ENCODE measurements around the gene C18orf63.
"Not testable (repeated sequence)": the region's sequence is repeated elsewhere in the genome, so short reads cannot be mapped to it uniquely, and the experiment has no call there.

C18orf63 gene

DNA sequence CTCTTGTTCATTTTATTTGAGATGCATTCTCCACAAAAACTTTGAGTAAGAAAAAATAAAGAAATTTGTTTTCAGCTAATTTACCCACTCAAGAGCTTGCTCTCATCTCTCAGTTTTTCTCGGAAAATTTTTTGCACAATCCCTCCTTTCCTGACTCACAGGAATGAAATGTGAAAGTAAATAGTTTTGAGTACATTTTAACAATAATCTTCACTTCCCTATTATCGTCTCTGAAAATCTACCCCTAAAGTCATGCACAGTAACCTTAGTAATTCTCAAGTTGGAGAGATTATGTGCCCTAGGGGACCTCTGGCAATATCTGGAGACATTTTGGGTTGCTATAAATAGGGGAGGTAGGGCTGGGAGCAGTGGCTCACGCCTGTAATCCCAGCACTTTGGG is 26.5 kb upstream of the C18orf63 start:
- peaks cover 7% of the 10 kb centered on the region for H3K4me1 Mint-ChIP-seq
- no peaks in the 10 kb centered on the region for H3K9me3 Mint-ChIP-seq
- no peak overlapping the region for H3K27ac Mint-ChIP-seq (ENCODE audit: low read depth)
- ATAC-seq (replicated peaks; ENCODE audit: extremely low read depth, poor library complexity, severe bottlenecking) (no peak), DNase-seq (ENCODE audit: low spot score in 2 of 2) (no peak)
- peaks cover 6% of the 10 kb centered on the region for H3K36me3 Mint-ChIP-seq (ENCODE audit: insufficient read depth)
- no peaks in the 10 kb centered on the region for H3K27me3 Mint-ChIP-seq
- no peak overlapping the region for H3K4me3 Mint-ChIP-seq

DNA sequence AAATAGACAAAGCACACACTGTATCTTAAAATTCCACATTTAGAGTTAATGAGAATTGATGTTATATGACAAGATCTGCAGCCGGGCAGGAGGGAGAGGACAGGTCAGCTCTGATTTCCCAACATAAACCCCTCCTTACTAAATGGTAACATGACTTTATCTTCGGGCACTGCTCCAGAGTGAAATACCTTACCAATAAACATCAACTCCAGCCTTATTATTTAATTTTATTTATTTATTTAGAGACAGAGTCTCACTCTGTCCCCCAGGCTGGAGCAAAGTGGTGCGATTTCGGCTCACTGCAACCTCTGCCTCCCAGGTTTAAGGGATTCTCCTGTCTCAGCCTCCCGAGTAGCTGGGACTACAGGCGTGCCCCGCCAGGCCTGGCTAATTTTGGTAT is 25.6 kb upstream of the C18orf63 start:
- no peaks in the 10 kb centered on the region for H3K27me3 Mint-ChIP-seq
- no peak overlapping the region for H3K4me3 Mint-ChIP-seq
- no peak overlapping the region for H3K27ac Mint-ChIP-seq (ENCODE audit: low read depth)
- peaks cover 7% of the 10 kb centered on the region for H3K4me1 Mint-ChIP-seq
- H3K36me3 Mint-ChIP-seq (ENCODE audit: insufficient read depth): peaks cover 6% of the 10 kb centered on the region
- ATAC-seq (replicated peaks; ENCODE audit: extremely low read depth, poor library complexity, severe bottlenecking) (no peak), DNase-seq (ENCODE audit: low spot score in 2 of 2) (no peak)
- no peaks in the 10 kb centered on the region for H3K9me3 Mint-ChIP-seq

DNA sequence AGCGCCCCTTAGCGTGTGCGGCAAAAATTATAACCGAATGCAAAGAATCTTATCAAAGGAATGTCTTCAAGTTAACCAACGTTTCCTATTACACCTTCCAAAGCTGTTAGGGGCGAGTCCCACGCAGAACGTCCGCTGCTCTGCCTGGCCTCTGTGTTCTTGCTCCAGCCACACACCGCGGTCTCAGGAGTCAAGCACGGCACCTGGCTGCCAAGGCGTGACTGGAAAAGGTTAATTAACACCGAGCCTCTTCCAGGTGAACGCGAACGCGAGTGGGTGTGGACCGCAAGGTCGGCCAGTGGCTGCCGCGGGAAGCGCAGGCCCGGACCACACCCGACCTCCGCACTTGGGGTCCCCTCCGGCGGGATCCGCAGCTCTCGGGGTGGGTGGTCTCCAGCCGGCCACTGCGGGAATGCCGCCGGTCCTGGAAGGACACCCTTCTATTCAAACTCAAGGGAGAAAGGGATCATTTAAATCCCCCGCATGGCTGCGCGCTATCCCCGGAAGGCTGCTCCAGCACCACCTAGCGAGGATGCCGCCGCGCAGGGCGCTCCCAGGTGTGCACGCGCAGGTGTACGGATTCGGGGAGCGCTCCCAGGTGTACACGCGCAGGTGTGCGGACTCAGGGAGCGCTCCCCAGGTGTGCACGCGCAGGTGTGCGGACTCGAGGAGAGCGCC is 24.7 kb upstream of the C18orf63 start:
- no peak for DNase-seq (ENCODE audit: low spot score in 2 of 2)
- Mint-ChIP-seq H3K27me3 (no peaks in the 10 kb centered on the region), H3K36me3 (ENCODE audit: insufficient read depth) (peaks cover 6% of the 10 kb centered on the region), H3K4me1 (peaks cover 7% of the 10 kb centered on the region), H3K9me3 (no peaks in the 10 kb centered on the region), H3K27ac (ENCODE audit: low read depth) (no peak overlapping the region), H3K4me3 (no peak overlapping the region)
- no peak for ATAC-seq (replicated peaks; ENCODE audit: extremely low read depth, poor library complexity, severe bottlenecking)

DNA sequence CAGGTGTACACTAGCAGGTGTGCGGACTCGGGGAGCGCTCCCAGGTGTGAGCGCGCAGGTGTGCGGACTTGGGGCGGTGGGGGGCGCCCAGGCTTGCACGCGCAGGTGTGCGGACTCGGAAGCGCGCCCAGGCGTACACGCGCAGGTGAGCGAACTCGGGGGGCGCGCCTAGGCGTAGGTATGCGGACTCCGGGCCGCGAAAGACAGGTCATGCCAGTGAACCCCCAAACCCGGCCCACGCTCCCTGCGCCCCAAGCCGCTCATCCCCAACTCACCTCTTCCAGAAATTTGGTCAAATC is 24.2 kb upstream of the C18orf63 start:
- Mint-ChIP-seq H3K27ac (ENCODE audit: low read depth) (peak overlapping the region; percentile 87), H3K27me3 (no peaks in the 10 kb centered on the region), H3K4me1 (peaks cover 7% of the 10 kb centered on the region), H3K36me3 (ENCODE audit: insufficient read depth) (peaks cover 6% of the 10 kb centered on the region), H3K9me3 (no peaks in the 10 kb centered on the region), H3K4me3 (no peak overlapping the region)
- DNase-seq (ENCODE audit: low spot score in 2 of 2) (no peak), ATAC-seq (replicated peaks; ENCODE audit: extremely low read depth, poor library complexity, severe bottlenecking) (no peak)

DNA sequence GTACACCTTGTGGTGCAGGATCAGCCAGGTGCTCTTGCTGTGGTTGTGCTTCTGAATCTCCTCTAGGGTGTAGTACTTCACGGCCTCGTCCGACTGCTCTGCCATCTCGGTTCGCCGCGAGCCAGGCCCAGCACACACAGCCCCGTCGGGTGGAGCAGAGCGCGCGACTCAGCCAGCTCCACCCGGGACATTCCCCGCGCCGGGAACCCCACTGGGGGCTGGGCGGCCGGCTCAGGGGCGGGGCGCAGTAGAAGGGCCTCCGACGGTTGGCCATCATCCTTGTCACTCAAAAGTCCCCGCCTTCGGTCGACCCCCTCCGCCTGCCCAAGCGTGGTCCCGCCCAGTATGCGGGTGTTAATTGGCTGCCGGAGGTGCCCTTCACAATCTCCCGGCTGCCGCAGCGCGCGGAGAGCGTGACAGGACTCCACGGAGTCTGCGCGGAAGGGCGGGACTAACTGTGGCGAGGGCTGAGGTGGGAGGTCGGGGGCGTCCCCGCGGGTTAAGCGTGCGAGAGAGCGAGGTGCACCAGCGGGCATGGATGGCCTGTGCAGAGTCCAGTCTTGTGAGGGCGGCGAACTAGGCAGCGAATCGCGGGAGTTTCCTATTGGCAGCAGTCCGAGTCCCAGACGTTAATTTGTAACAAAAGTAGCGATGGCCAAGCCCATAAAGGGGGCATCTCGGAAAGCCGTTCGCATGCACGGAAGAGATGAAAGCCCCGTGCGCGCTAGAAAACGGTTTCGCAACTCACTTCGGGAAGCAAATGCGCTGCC is 23.7 kb upstream of the C18orf63 start, which contains the start of gene CYB5A:
TSS of gene CYB5A (minus strand) at position 193 of the 770 bp plus-strand sequence. CDS start at position 105, 88 bp downstream.
- peaks cover 6% of the 10 kb centered on the region for H3K36me3 Mint-ChIP-seq (ENCODE audit: insufficient read depth)
- DNase-seq (ENCODE audit: low spot score in 2 of 2): peak; percentile 98 to 99
- no peaks in the 10 kb centered on the region for H3K9me3 Mint-ChIP-seq
- peaks cover 7% of the 10 kb centered on the region for H3K4me1 Mint-ChIP-seq
- peak within 1 kb of the TSS; percentile 87 for H3K27ac Mint-ChIP-seq (ENCODE audit: low read depth)
- ATAC-seq (replicated peaks; ENCODE audit: extremely low read depth, poor library complexity, severe bottlenecking): peak; percentile 98
- H3K27me3 Mint-ChIP-seq: no peaks in the 10 kb centered on the region
- no peak within 1 kb of the TSS for H3K4me3 Mint-ChIP-seq

DNA sequence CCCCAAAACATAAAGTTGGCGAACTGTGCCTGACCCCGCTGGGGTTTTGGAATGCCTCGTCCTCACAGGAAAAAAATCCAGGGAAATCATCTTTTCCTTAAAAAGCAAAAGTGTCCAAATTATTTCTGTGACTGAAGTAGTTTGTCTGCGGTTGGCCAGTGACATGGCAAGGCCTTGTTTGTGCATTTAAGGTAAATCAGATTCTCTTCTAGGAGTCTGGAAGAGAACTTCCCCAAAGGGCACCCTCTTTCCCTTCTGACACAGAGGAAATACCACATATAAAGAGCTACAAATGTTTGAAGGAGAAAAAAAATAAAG is 23.1 kb upstream of the C18orf63 start:
- H3K4me3 Mint-ChIP-seq: no peak overlapping the region

DNA sequence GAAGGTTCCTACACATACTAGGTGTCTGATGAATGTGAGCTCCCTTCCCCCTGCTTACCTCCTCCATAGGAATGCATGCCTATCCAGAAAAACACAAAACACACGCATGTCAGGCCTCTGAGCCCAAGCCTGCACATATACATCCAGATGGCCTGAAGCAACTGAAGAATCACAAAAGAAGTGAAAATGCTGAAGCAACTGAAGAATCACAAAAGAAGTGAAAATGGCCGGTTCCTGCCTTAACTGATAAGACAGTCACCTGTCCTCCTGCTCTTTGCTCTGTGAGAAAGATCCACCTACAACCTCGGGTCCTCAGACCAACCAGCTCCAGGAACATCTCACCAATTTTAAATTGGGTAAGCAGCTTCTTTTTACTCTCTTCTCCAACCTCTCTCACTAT is 22.7 kb upstream of the C18orf63 start:
- not testable (repeated sequence) for DNase-seq (ENCODE audit: low spot score in 2 of 2); H3K4me1 Mint-ChIP-seq; H3K9me3 Mint-ChIP-seq; H3K36me3 Mint-ChIP-seq (ENCODE audit: insufficient read depth); ATAC-seq (replicated peaks; ENCODE audit: extremely low read depth, poor library complexity, severe bottlenecking); H3K4me3 Mint-ChIP-seq; H3K27me3 Mint-ChIP-seq; H3K27ac Mint-ChIP-seq (ENCODE audit: low read depth)

More for the DNA sequence above, 23.1 kb upstream of the C18orf63 start:
- Mint-ChIP-seq H3K4me1 (peaks cover 7% of the 10 kb centered on the region), H3K36me3 (ENCODE audit: insufficient read depth) (peaks cover 6% of the 10 kb centered on the region), H3K27me3 (no peaks in the 10 kb centered on the region), H3K27ac (ENCODE audit: low read depth) (no peak overlapping the region), H3K9me3 (no peaks in the 10 kb centered on the region)
- DNase-seq (ENCODE audit: low spot score in 2 of 2) (no peak), ATAC-seq (replicated peaks; ENCODE audit: extremely low read depth, poor library complexity, severe bottlenecking) (no peak)

DNA sequence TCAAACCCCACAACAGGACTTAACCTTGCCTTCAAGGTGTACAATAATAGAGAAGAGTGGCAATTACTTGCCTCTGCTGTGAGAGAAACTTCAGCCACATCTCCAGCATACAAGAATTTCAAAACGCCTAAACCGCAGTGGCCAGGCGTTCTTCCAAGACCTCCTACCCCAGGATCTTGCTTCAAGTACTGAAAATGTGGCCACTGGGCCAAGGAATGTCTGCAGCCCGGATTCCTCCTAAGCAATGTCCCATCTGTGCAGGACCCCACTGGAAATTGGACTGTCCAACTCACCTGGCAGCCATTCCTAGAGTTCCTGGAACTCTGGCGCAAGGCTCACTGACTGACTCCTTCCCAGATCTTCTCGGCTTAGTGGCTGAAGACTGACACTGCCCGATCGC is 21.1 kb upstream of the C18orf63 start:
- Mint-ChIP-seq H3K4me3 (no peak overlapping the region), H3K27me3 (peaks cover under 1% of the 10 kb centered on the region), H3K9me3 (no peaks in the 10 kb centered on the region), H3K27ac (ENCODE audit: low read depth) (no peak overlapping the region), H3K36me3 (ENCODE audit: insufficient read depth) (peaks cover 6% of the 10 kb centered on the region), H3K4me1 (peaks cover 7% of the 10 kb centered on the region)
- ATAC-seq (replicated peaks; ENCODE audit: extremely low read depth, poor library complexity, severe bottlenecking) (no peak), DNase-seq (ENCODE audit: low spot score in 2 of 2) (no peak)

DNA sequence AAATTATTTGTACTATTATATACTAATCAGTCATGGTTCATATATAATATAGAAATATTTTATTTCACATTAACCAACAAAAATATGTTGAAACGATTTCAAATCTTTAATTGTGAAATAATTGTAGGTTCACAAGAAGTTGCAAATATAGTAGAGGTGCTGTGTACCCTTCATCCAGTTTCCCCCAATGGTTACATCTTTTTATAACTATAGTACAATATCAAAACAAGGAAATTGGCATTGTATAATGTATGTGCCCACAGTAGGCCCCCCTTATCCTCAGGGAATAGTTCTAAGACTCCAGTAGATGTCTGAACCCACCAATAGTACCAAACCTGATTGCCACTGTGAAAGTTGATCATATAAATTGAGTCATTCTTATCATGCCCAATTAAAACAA is 16.5 kb upstream of the C18orf63 start:
- Mint-ChIP-seq H3K27me3 (peaks cover 35% of the 10 kb centered on the region), H3K36me3 (ENCODE audit: insufficient read depth) (no peaks in the 10 kb centered on the region), H3K4me3 (no peak overlapping the region), H3K27ac (ENCODE audit: low read depth) (no peak overlapping the region), H3K4me1 (no peaks in the 10 kb centered on the region), H3K9me3 (no peaks in the 10 kb centered on the region)
- DNase-seq (ENCODE audit: low spot score in 2 of 2) (no peak), ATAC-seq (replicated peaks; ENCODE audit: extremely low read depth, poor library complexity, severe bottlenecking) (no peak)

DNA sequence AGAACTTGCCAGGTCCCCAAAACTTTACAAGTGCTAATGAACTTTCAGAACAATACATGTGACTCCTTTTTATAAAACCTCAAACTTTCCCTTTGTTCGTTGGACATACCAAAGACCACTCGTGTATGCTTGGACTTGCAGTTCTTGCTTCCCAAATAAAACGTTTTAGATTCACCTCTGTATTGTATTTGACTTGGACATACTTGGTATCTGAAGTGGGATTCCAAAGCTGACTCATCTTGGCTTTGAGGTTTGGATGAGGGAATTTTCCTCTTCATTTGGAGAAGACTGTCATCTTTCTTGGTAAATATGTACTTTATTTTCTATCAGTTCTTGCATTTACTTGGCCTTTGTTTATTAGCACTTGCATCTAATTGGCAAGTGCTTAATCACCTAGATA is 15.9 kb upstream of the C18orf63 start:
- peaks cover 41% of the 10 kb centered on the region for H3K27me3 Mint-ChIP-seq
- DNase-seq (ENCODE audit: low spot score in 2 of 2) (no peak), ATAC-seq (replicated peaks; ENCODE audit: extremely low read depth, poor library complexity, severe bottlenecking) (no peak)

DNA sequence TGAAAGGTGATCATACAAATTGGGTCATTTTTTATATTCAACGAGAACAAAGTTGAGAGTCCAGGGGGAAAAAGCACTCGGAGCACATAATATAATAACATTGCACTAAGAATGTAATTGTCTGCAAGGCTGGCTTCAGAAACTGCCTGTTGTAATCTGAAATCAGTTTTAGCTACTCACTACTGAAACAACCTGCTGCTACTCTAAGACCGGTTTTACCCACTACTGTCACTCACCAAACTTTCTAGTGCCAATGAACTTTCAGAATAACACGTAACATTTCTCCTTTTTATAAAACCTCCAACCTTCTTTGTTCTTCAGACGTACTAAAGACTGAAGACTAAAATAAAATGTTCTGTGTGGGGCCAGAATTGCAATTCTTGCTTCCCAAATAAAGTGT is 12.3 kb upstream of the C18orf63 start:
- Mint-ChIP-seq H3K4me3 (no peak overlapping the region), H3K4me1 (no peaks in the 10 kb centered on the region), H3K9me3 (no peaks in the 10 kb centered on the region), H3K27ac (ENCODE audit: low read depth) (no peak overlapping the region), H3K36me3 (ENCODE audit: insufficient read depth) (no peaks in the 10 kb centered on the region), H3K27me3 (peaks cover 69% of the 10 kb centered on the region)
- no peak for DNase-seq (ENCODE audit: low spot score in 2 of 2)
- ATAC-seq (replicated peaks; ENCODE audit: extremely low read depth, poor library complexity, severe bottlenecking): no peak

More for the DNA sequence above, 15.9 kb upstream of the C18orf63 start:
- Mint-ChIP-seq H3K36me3 (ENCODE audit: insufficient read depth) (no peaks in the 10 kb centered on the region), H3K27ac (ENCODE audit: low read depth) (no peak overlapping the region), H3K4me3 (no peak overlapping the region), H3K9me3 (no peaks in the 10 kb centered on the region), H3K4me1 (no peaks in the 10 kb centered on the region)

DNA sequence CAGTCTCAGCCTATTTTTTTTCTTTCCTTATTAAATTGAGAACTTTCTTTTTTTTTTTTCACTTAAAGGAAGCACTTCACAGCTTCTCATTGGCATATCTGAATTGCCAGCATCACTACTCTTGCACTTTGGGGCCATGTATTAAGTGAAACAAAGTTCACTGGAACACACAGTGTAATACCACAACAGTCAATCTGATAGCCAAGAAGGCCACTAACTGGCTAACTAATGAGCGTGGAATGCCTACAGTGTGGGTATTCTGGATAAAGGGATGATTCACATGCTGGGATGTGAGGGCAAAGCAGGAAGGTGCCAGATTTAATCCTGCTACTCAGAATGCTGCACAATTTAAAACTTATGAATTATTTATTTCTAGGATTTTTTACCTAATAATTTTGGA is 11.7 kb upstream of the C18orf63 start:
- no peak for DNase-seq (ENCODE audit: low spot score in 2 of 2)
- Mint-ChIP-seq H3K9me3 (no peaks in the 10 kb centered on the region), H3K27me3 (peaks cover 75% of the 10 kb centered on the region), H3K36me3 (ENCODE audit: insufficient read depth) (no peaks in the 10 kb centered on the region), H3K27ac (ENCODE audit: low read depth) (no peak overlapping the region), H3K4me3 (no peak overlapping the region), H3K4me1 (no peaks in the 10 kb centered on the region)
- ATAC-seq (replicated peaks; ENCODE audit: extremely low read depth, poor library complexity, severe bottlenecking): no peak

DNA sequence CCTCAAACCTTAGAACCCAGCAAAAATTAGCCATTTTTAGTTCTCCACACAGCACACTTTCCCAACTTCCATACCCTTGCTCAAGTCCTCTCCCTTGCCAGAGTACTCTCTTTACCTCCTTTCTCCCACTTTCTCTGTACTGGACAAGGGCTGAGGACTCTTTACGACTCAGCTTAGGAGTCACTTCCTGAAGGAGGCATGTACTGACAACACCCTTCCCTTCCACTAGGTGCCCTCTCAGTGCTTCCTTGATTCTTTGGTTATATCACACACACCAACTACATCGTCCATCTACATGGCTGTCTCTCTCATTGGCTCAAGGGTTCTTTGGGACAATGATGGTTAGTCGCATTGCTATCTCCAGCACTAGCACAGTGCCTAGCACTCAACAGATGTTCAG is 5.2 kb upstream of the C18orf63 start:
- Mint-ChIP-seq H3K27me3 (peaks cover 68% of the 10 kb centered on the region), H3K4me1 (no peaks in the 10 kb centered on the region), H3K27ac (ENCODE audit: low read depth) (no peak overlapping the region), H3K36me3 (ENCODE audit: insufficient read depth) (no peaks in the 10 kb centered on the region), H3K4me3 (no peak overlapping the region), H3K9me3 (no peaks in the 10 kb centered on the region)
- DNase-seq (ENCODE audit: low spot score in 2 of 2) (no peak), ATAC-seq (replicated peaks; ENCODE audit: extremely low read depth, poor library complexity, severe bottlenecking) (no peak)
